22Rv1 (cell line): ENCODE measurements around the gene GLOD5.

Experiments
- CTCF ChIP-seq: fragments of 450-650 bp; IDR thresholded peaks from 2 replicates; pipeline ENCODE4 v1.5.1; 2017; ENCODE audit warnings: mild to moderate bottlenecking
- ZFX ChIP-seq: fragments of 450-650 bp; IDR thresholded peaks from 2 replicates; pipeline ENCODE4 v1.6.1; 2017; ENCODE audit warnings: antibody characterized with exemption, borderline replicate concordance

GRCh38 chrX:48784726-48785125, 23.2 kb downstream of the GLOD5 start:
- no peak for TF ChIP-seq CTCF
- TF ChIP-seq ZFX, result no peak
